Hypothalamus (tissue), 51 donors: ENCODE measurements around the gene HIVEP3.

Experiments used
- DNase-seq, 51 donors: peaks; one replicate each; lab custom pipeline; 2025; lab: John Stamatoyannopoulos, UW

Gene HIVEP3

GRCh38 chr1:41740058-41740457 lies 178.7 kb downstream of the HIVEP3 start:
- DNase-seq = no peak

GRCh38 chr1:41739061-41739955 lies 179.4 kb downstream of the HIVEP3 start:
- peak in 36 of 51 donors; percentile 11 to 73 (median 34) for DNase-seq

GRCh38 chr1:41738475-41738874 lies 180.2 kb downstream of the HIVEP3 start:
- DNase-seq = peak in 1 of 51 donors; percentile 62

GRCh38 chr1:41738006-41738405 lies 180.7 kb downstream of the HIVEP3 start:
- no peak for DNase-seq

GRCh38 chr1:41735631-41736260 lies 183.0 kb downstream of the HIVEP3 start:
- DNase-seq = peak in 26 of 51 donors; percentile 13 to 68 (median 38)

- no peak for DNase-seq
Observed at GRCh38 chr1:41735139-41735538, 183.6 kb downstream of the HIVEP3 start.

GRCh38 chr1:41734201-41734970 lies 184.3 kb downstream of the HIVEP3 start:
- no peak for DNase-seq

GRCh38 chr1:41733725-41734124 lies 185.0 kb downstream of the HIVEP3 start:
- no peak for DNase-seq

- peak in 1 of 51 donors; percentile 11 for DNase-seq
Observed at GRCh38 chr1:41733021-41733420, 185.7 kb downstream of the HIVEP3 start.

GRCh38 chr1:41731516-41732030 lies 187.1 kb downstream of the HIVEP3 start:
- DNase-seq = no peak

GRCh38 chr1:41730806-41731205 lies 187.9 kb downstream of the HIVEP3 start:
- no peak for DNase-seq

GRCh38 chr1:41728403-41729202 lies 190.1 kb downstream of the HIVEP3 start:
- peak in 16 of 51 donors; percentile 10 to 59 (median 28) for DNase-seq

GRCh38 chr1:41727749-41728115 lies 191.0 kb downstream of the HIVEP3 start:
- no peak for DNase-seq

GRCh38 chr1:41726899-41727748 lies 191.6 kb downstream of the HIVEP3 start:
- DNase-seq = peak in 28 of 51 donors; percentile 11 to 57 (median 30)

- DNase-seq = no peak
Observed at GRCh38 chr1:41726292-41726691, 192.4 kb downstream of the HIVEP3 start.

- no peak for DNase-seq
Observed at GRCh38 chr1:41724926-41725325, 193.8 kb downstream of the HIVEP3 start.

GRCh38 chr1:41724248-41724647 lies 194.5 kb downstream of the HIVEP3 start:
- DNase-seq = no peak

GRCh38 chr1:41723786-41724185 lies 194.9 kb downstream of the HIVEP3 start:
- no peak for DNase-seq

- no peak for DNase-seq
Observed at GRCh38 chr1:41722184-41722583, 196.5 kb downstream of the HIVEP3 start.
